DND-41 (cell line): ENCODE results near the gene RBP4.

Experiments used
- ATAC-seq: fragments of 200-7000 bp; cut with Tn5 transposase; 3 replicates; pipeline ENCODE4 v1.9.1; 2021; ENCODE audit warnings: low read depth; ENCODE audit not compliant: insufficient read depth
- DNase-seq: peaks from one replicate; pipeline ENCODE4 v3.0.0-alpha.2; 2020
- H2AFZ ChIP-seq: 2 replicates; pipeline ENCODE4 v1.6.0; 2012; ENCODE audit warnings: low read depth, low read length
- H3K27ac ChIP-seq: 2 replicates; pipeline ENCODE4 v1.5.1; 2012; ENCODE audit warnings: low read length, inconsistent platforms
- H3K27me3 ChIP-seq: fragments of 200-600 bp; sonication (generic); 2 replicates; pipeline ENCODE4 v1.6.0; 2012; ENCODE audit warnings: low read length, mild to moderate bottlenecking, inconsistent platforms; ENCODE audit not compliant: insufficient read depth, poor library complexity
- H3K36me3 ChIP-seq: 2 replicates; pipeline ENCODE4 v1.5.1; 2012; ENCODE audit warnings: low read length, inconsistent platforms; ENCODE audit not compliant: insufficient read depth
- H3K4me1 ChIP-seq: 2 replicates; pipeline ENCODE4 v1.5.1; 2012; ENCODE audit warnings: mild to moderate bottlenecking, low read length; ENCODE audit not compliant: insufficient read depth
- H3K4me2 ChIP-seq: 2 replicates; pipeline ENCODE4 v1.6.0; 2012; ENCODE audit warnings: mild to moderate bottlenecking, moderate library complexity, low read length, inconsistent platforms; ENCODE audit not compliant: insufficient read depth
- H3K4me3 ChIP-seq, 2 experiments: fragments of 200-600 bp in 1 of 2; shearing (Covaris generic) in 1 of 2; 2 replicates each; pipeline ENCODE4 v1.5.1; 2012 to 2016; ENCODE audit warnings: inconsistent platforms in 2 of 2, low read length in 2 of 2, mild to moderate bottlenecking in 2 of 2, low read depth in 1 of 2, moderate library complexity in 1 of 2
- H3K79me2 ChIP-seq: 2 replicates; pipeline ENCODE4 v1.6.0; 2012; ENCODE audit warnings: low read length, inconsistent platforms; ENCODE audit not compliant: insufficient read depth
- H3K9ac ChIP-seq: 2 replicates; pipeline ENCODE4 v1.6.0; 2012; ENCODE audit warnings: low read depth, mild to moderate bottlenecking, inconsistent platforms, low read length, moderate library complexity
- H3K9me3 ChIP-seq: 2 replicates; pipeline ENCODE4 v1.5.1; 2012; ENCODE audit warnings: low read length, moderate library complexity, mild to moderate bottlenecking, inconsistent platforms; ENCODE audit not compliant: insufficient read depth, severe bottlenecking
- H4K20me1 ChIP-seq: 2 replicates; pipeline ENCODE4 v1.6.0; 2012; ENCODE audit warnings: low read length; ENCODE audit not compliant: insufficient read depth
- EZH2 ChIP-seq: IDR thresholded peaks from 3 replicates; pipeline ENCODE4 v1.6.1; 2012; ENCODE audit warnings: borderline replicate concordance, low read depth, mild to moderate bottlenecking, moderate library complexity, low read length, inconsistent platforms; ENCODE audit not compliant: severe bottlenecking
- TF ChIP-seq, protein P1 (sequence below): IDR thresholded peaks from 2 replicates; pipeline ENCODE4 v1.5.1; 2012; ENCODE audit warnings: borderline replicate concordance, low read length, moderate library complexity, mild to moderate bottlenecking; ENCODE audit not compliant: poor library complexity, severe bottlenecking; ENCODE audit errors: extremely low read depth

The RBP4 gene

DNA sequence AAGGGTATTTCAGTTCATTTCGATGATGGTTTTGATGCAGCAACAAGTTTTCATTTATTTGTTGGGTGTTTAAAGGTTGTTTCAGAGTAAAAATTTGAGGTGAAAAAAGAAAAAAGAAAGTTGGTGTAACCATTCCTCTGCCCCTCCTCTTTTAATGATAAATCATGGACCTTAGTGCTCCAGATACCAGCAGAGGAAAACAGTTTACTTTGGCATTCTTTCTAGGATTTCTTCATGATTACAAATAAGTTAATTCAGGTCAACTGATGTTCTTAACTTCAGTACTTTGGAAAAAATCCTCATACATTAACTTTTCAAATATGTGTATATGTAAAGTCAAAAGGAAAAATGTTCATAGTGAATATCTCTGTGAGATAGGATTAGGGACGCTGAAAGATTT lies 2.0 kb upstream of the RBP4 start:
- H3K4me3 ChIP-seq, result no peak overlapping the region
- TF ChIP-seq EZH2, result no peak
- TF ChIP-seq, protein P1, sequence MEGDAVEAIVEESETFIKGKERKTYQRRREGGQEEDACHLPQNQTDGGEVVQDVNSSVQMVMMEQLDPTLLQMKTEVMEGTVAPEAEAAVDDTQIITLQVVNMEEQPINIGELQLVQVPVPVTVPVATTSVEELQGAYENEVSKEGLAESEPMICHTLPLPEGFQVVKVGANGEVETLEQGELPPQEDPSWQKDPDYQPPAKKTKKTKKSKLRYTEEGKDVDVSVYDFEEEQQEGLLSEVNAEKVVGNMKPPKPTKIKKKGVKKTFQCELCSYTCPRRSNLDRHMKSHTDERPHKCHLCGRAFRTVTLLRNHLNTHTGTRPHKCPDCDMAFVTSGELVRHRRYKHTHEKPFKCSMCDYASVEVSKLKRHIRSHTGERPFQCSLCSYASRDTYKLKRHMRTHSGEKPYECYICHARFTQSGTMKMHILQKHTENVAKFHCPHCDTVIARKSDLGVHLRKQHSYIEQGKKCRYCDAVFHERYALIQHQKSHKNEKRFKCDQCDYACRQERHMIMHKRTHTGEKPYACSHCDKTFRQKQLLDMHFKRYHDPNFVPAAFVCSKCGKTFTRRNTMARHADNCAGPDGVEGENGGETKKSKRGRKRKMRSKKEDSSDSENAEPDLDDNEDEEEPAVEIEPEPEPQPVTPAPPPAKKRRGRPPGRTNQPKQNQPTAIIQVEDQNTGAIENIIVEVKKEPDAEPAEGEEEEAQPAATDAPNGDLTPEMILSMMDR, result no peak

DNA sequence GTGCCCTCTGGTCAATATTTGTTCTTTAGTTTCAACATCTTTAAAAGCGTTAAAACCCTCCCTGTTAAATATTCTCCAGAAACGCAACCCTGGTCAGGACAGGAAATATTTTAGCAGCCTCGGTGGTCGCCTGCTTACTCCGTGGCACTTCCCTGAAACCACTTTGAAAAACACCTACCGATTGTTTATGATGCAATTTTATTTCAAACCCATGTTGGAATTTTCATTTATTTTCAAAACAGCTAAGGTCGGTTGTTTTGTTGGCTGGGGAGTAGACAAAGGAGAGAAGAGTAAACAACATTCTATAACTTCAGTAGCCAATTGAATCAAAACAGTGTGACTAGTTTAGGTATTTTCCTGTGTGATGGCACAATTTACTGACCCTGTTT lies 733 bp upstream of the RBP4 start:
- ATAC-seq (no peak), DNase-seq (no peak)
- H3K9me3 ChIP-seq, result no peaks in the 10 kb centered on the region
- H3K27me3 ChIP-seq, result no peaks in the 10 kb centered on the region
- H3K4me3 ChIP-seq, result no peak overlapping the region
- no peak for TF ChIP-seq EZH2
- TF ChIP-seq, protein P1, result no peak
- no peak overlapping the region for H3K4me2 ChIP-seq
- no peak overlapping the region for H2AFZ ChIP-seq
- no peak overlapping the region for H3K27ac ChIP-seq
- no peaks in the 10 kb centered on the region for H3K4me1 ChIP-seq
- no peaks in the 10 kb centered on the region for H3K79me2 ChIP-seq
- H4K20me1 ChIP-seq, result no peaks in the 10 kb centered on the region
- no peak overlapping the region for H3K9ac ChIP-seq
- H3K36me3 ChIP-seq, result no peaks in the 10 kb centered on the region

More for the DNA sequence above, 2.0 kb upstream of the RBP4 start:
- no peaks in the 10 kb centered on the region for H3K9me3 ChIP-seq
- no peak for DNase-seq
- no peak overlapping the region for H3K27ac ChIP-seq
- no peaks in the 10 kb centered on the region for H3K36me3 ChIP-seq
- no peak overlapping the region for H2AFZ ChIP-seq
- no peaks in the 10 kb centered on the region for H3K4me1 ChIP-seq
- H4K20me1 ChIP-seq, result no peaks in the 10 kb centered on the region
- H3K4me2 ChIP-seq, result no peak overlapping the region
- no peak for ATAC-seq
- H3K27me3 ChIP-seq, result no peaks in the 10 kb centered on the region
- H3K79me2 ChIP-seq, result no peaks in the 10 kb centered on the region
- no peak overlapping the region for H3K9ac ChIP-seq

DNA sequence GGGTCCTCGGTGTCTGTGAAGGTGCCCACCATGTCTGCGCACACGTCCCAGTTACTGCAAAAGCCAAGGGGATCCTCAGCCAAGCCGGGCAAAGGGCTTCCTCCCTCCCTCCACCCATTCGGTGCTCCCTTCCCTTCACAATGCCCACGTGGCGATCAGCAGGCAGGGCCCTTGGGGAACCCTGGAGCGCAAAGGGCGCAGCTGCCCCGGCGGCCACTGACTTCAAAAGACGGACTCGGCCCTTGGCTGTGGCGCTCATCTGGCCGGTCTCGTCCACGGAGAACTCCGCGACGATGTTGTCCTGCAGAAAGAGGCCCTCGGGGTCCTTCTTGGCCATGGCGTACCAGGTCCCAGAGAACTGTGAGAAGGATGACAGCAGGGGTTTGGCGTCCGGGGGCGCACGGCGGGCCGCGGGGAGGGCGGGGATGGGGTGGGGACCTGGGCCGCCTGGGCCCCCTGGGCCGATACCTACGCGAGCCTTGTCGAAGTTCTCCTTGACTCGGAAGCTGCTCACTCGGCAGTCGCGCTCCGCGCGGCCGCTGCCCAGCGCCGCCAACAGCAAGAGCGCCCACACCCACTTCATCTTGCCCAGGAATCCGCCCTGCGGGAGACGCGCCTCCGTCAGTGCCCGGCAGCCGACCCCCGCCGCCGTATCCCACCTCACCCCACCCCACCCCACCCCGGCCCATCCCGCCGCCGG lies 439 bp downstream of the RBP4 start:
- H3K9me3 ChIP-seq, result no peaks in the 10 kb centered on the region
- no peaks in the 10 kb centered on the region for H3K36me3 ChIP-seq
- TF ChIP-seq, protein P1, result no peak
- TF ChIP-seq EZH2, result no peak
- no peak overlapping the region for H3K4me2 ChIP-seq
- H4K20me1 ChIP-seq, result no peaks in the 10 kb centered on the region
- H3K27ac ChIP-seq, result no peak overlapping the region
- H3K27me3 ChIP-seq, result no peaks in the 10 kb centered on the region
- H3K9ac ChIP-seq, result no peak overlapping the region
- H3K4me3 ChIP-seq, result no peak overlapping the region
- H2AFZ ChIP-seq, result no peak overlapping the region
- no peak for ATAC-seq
- H3K79me2 ChIP-seq, result no peaks in the 10 kb centered on the region
- no peaks in the 10 kb centered on the region for H3K4me1 ChIP-seq
- no peak for DNase-seq

DNA sequence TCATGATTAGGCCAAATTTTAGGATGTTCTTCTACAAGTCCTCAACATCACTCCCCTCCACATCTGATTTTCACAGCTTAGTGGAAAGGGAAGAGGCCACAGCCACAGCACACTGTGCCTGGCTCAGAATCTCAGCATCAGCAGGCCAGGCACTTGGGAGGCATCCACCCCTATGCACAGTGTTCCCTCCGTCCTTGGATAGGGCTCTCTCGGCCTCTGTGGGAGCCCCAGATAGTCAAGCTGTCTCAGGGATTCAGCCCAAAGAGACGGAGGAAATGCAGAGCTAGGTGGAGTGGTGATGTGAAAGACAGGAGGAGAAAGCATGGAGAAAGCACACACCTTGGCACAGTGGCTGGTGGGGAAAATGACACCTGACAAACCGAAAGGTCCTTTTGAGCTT lies 1.3 kb downstream of the RBP4 start:
- no peak overlapping the region for H3K4me2 ChIP-seq
- H3K9ac ChIP-seq, result no peak overlapping the region
- H3K79me2 ChIP-seq, result no peaks in the 10 kb centered on the region
- no peaks in the 10 kb centered on the region for H3K9me3 ChIP-seq
- ATAC-seq (no peak), DNase-seq (no peak)
- TF ChIP-seq EZH2, result no peak
- TF ChIP-seq, protein P1, result no peak
- H4K20me1 ChIP-seq, result no peaks in the 10 kb centered on the region
- H3K4me1 ChIP-seq, result no peaks in the 10 kb centered on the region
- H3K4me3 ChIP-seq, result no peak overlapping the region
- H3K27ac ChIP-seq, result no peak overlapping the region
- H3K36me3 ChIP-seq, result no peaks in the 10 kb centered on the region
- H3K27me3 ChIP-seq, result no peaks in the 10 kb centered on the region
- no peak overlapping the region for H2AFZ ChIP-seq
